Activated CD4-positive, alpha-beta T cell treated with anti-CD3 and anti-CD28 coated beads for 1 hour (primary cell): ENCODE results near the gene HPCA.

ENCODE experiments used
- DNase-seq: peaks from one replicate; pipeline ENCODE4 v3.0.0-alpha.2; 2020

Gene HPCA

DNA sequence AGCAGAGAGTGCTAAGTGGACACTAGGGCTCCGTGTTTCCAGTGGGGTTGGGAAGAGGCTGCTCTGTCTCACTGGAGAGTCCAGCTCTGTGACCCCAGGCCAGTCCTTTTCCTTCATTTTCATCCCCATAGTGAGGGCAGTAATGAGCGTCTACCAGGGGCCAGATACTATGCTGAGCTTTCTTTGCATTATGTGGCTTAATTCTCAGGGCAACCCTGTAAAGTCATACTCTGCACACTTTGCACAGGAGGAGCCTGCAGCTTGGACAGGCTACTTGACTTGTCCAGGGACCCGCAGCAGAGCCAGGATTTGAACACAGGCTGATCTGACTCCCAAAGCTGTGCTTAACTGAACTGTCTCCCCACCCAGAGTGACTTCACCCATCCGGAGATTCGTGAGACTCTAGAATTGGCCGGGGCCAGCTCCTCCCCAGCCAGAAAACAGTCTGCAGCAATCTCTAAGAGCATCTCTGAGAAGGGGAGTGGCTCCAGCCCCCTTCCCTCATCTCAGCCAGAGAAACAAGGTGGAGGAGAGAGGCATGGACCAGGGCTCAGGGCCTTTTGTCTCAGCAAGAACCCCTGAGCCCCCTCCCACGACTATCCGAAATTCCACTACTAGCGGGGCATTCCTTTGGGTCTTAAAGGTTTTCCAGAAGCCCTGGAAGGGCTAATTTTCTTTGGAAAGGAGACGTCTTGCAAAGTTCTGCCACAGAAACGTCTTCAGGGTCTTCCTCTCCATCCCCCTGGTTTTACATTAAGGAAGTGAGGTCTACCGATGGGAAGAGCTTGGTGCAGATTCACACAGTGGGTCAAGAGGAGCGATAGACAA, 14.7 kb upstream of the HPCA start:
- DNase-seq, result no peak

DNA sequence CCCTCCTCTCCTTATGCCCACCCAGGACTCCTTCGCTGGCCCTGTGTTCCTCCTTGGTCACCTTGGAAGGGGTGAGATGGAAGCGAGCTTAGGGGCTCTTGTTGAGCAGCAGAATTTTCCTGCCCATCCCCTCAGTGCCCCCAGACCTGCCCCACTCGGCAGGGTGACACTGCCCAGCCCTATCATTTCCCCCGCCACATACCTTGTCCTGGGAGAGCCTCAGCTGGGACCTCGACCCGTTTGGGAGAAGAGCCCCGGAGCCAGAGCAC, 14.2 kb upstream of the HPCA start:
- no peak for DNase-seq

DNA sequence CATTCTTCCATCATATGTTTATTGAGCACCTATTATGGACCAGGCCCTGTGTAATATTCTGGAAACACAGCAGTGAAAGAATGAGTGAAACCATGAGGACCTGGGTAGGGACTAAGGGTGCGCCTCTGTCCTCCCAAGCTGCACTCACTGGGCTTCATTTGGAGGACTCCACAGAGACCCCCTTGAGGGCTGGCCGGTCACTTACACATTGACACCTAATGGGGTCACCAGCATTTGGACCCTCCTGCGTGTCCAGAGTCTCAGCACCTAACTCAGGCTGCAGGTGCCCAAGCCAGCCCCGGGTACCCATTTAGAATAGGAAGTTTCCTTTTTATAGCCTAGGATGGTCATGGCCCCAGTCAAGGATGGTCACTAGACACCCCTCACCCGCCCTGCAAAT, 12.8 kb upstream of the HPCA start:
- no peak for DNase-seq

DNA sequence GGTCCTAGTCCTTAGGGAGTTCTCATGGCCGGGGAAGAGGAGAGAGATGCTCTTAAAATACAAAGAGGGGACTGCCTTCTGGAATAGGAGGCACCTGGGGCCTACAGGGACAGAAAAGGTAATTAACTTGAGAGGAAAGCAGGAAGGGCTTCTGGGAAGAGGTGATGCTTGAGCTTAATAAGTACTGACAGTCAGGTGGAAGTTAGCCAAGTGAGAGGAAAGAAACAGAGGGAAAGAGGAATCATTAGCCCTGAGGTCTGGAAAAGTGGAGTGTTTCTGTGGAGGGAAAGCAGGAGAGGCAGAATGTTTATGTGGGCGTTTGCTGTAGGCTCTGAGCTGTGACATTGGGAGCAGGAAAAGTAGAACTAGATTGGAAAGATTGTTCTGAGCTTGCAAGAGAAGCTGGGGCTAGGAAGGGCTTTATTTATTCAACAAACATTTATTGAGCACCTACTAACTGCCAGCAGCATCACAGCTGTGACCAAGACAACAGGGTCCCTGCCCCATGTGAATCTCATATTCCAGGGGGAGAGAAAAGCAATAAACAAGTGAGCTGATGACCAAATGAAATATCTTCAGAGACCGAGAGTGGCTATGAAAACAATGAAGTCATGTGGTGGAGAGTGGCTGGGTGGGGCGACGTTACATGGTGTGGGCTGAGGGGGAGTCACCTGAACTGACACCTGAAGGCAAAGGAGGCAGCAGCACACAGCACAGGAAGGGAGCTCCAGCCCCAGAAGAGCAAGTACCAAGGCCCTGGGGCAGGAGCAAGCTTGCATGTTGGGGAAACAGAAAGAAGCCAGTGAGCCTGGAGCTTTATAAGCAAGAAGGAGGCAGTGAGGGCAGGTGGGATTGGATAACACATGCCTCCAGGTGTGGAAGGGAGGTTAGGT, 11.2 kb upstream of the HPCA start:
- DNase-seq, result no peak

DNA sequence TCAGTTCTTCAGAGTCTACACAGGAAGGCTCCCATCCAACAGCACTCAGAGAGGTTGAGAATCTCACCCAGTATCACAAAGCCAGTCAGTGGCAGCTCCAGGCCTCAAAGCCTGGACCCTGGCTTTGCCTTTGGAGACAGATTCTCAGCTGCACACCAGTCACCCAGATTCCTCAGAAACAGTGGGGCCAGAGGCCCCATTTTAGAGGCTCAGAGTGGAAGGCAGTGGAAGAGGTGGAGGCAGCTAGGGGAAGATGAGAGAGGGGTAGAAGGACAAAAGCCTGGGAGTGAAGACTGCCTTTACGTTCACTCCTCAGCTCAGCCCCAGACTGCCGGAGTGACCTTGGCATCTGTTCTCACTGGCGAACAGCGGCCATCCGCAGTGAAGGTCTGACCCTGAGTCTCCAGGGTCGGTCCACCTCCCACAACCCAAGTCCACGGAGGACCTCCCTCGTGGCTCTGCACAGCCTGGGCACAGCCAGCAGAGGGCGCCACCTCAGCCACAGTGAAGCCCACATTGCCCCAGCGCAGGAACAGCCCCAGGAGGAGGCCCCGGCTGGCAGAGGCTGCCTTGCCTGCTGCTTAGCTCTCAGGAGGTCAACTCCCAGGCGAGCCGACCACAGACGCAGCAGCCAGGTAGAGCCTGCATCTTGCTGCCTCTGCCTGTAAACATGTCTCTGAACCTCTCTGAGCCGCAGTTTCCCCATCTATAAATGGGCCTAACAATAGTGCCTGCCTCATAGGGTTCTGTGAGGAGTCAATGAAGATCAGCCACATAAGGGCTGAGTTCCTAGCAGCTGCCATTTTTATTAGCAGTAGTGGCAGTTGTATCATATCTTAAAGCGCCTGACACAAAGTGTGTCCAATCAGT, 9.7 kb upstream of the HPCA start:
- no peak for DNase-seq

DNA sequence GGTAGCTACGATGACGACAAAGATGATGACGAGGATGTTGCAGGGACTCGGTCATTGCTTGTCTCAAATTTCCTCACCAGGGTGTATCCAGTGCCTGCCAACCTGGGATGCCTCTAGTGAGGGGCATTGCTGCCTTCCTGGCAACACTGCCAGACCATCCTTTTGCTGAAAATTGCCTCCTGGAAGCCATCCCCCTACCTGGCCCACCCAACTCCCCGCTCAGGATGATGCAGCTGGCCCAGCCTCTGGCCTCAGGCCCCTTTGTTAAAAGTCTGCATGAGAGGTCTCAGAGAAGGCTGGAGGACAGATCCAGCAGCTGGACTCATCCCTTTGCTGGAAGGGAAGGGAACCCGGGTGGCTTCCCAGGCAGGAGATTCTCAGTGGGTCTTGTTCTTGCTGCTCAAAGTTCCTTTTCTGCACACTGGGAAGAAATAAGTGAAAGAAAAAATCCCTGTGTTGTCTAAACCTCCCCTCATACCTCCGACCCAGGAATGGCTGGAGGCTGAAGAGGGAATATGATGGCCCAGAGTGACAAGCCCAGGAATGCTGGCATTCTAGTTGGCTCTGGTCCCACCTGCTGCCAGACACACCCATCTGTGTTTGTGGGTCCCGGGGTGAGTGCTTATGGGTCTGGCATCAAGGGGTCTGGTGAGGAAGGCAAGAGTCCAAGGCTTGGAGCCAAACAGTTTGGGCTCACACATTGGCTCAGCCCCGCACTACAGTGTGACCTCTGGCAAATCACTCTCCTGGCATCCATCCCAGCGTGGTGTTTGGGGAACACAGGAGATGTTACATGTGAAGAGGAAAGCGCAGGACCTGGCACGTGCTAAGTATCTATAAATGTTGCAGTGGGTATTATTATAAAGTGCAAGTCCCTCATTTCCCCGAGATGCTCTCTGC, 8.8 kb upstream of the HPCA start:
- no peak for DNase-seq

DNA sequence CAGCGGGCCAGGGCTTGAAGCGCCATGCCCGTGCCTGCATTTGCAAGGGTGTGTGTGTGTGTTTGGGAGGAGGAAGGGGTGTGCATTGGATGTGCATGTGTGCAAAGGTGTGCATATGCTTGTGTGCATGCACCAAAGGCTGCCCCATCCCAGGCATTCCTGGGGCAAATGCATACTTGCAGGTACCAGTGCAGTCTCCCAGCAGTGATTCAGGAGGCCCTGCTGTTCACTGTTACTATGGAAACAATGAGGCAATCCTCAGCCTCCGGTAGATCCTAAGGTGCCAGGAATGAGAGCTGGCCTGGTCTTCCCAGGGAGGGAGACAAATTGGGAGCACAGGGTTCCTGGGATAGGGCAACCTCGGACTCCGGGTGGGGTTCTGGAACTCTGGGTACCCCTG, 8.1 kb upstream of the HPCA start:
- no peak for DNase-seq

DNA sequence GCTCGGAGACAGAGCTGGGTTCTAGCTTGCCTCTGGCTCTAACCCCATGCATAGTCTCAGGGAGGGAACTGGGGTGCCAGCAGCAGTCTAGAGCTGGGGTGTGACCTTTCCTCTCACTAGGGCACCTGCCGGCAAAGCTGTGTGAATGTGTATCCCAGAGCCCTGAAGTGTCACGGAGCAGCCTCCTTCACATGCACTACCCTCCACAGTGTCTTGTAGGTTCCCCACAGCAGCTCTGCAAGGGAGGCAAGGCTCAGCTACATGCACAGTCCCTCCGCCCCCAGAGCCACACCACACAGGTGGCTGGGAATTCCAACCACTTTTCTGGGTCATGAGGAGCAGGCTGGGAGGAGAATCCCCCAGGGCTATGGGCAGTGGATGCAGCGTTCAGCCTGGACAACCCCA, 7.7 kb upstream of the HPCA start:
- DNase-seq, result no peak

DNA sequence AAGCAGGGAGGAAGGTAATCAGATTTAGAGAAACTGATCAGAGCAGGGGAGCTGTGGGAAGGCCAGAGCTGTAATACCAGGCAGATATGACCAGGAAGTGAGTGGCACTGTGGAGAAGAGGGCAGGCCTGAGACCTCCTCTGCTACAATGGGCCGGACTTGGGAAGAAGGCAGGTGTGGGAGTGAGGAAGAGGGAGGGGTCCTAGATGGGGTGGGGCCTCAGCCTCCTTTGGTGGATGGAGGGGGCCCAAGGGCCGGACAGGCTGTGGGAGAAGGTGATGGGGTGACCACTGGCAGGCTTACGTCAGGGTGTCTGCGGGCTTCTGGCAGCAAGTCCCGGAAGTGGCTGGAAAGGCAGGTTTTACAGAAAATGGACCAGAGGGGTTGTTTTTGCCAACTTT, 5.0 kb upstream of the HPCA start:
- no peak for DNase-seq

DNA sequence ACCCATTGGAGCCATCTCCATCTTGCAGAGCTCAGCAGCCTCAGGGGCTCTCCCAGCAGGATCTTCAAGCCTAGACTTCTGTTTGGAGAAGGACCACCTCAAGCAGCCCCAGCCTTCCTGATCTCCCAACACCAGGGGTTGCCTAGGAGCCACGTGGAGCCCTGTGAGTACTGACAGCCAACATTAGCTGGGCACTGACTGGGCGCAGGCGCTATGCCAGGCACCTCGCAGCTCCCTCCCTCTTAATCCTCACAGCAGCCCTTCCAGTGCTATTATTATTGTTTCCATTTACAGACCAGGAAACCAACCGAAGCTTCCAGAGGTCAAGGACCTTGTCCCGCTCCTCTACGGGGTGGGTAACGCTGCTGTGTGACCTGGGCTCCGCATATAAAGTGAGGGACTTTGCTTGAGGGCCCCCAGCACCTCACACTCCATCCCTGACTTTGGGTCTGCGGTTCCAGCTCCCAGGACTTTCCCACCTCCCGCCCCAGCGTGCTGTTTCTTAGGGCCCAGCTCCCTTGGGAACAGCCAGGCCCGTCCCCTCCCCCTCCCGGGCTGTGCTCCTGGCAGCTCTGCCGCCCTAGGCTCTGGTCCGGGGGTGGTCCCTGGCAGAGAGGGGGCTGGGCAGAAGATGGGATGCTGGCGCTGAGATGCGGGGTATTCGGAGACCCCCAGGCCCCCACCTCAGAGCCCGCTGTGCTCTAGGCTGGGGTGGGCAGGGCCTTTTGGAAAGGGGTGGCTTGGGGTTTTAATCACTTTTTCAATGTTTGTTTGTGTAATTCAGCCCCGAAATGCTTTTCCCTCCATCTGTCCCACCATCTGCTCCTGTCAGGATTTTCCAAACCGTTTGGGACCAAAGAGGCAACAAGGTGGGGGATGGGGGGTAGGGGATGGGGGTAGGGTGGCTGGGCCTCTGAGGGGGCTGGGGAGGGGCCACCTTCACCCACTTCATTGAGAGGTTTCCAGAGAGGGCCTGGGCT, 4.1 kb upstream of the HPCA start:
- DNase-seq, result no peak

DNA sequence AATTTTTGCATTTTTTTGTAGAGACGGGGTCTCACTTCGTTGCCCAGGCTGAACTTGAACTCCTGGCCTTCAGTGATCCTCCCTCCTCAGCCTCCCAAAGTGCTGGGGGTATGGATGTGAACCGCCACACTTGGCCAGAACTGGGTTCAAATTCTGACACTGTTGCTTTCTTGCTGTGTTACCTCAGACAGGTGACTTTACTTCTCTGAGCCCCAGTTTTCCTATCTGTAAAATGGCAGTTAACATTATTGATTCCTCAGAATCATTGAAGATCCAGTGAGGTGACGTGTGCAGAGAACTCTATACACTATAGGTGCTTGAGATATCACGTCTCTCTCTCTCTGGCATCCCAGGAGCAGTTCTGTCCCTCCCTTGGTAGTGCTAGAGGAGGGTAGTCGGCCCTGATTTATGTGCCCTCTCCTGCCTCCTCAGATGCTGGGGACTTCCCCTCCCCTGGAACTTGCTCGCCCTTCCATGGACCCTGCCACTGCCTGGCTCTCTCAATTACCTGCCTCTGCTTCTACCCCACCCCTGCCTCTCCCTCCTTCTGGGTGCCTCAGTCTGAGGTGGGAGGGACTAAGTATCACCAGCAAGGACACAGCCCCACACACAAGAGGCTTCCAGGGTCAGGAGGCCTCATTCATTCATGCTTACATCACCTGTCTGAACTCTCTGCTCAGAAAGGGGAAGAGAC, 2.8 kb upstream of the HPCA start:
- no peak for DNase-seq

DNA sequence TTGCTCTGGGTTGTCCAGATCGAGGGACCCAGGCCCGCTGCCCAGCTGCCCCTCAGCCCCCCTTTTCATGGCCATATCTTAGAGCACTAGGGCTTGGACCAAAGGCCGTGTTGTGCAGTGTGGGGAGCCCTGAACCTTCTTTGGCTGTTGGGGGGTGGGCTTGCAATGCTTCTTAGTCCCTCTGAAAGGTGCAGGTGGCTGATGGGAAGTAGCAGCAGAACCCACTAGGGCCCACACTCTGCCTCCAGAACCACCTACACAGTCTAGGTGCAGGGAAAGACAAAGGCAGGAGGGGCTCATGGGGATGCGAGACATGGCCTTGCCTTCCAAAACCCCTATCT, 2.3 kb upstream of the HPCA start:
- no peak for DNase-seq

DNA sequence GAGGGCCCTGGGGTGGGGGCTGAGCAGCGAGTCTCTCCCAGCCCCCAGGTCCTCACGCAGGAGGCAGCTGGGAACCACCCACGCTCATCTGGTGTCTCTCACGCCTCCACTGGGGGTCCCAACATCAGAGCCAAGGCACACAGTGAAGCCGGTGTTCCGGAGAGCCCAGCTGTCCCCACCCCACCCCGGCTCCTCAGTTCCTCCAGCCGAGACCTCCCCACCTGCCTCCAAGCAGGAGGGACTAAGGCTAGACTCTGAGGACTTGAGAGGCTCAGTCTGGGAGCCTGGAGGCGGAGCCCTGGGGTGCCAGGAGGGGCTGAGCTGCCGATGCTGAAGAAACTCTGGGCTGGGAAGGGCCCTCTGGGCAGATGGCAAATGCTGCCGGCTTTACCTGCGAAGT, 1.6 kb upstream of the HPCA start:
- no peak for DNase-seq

DNA sequence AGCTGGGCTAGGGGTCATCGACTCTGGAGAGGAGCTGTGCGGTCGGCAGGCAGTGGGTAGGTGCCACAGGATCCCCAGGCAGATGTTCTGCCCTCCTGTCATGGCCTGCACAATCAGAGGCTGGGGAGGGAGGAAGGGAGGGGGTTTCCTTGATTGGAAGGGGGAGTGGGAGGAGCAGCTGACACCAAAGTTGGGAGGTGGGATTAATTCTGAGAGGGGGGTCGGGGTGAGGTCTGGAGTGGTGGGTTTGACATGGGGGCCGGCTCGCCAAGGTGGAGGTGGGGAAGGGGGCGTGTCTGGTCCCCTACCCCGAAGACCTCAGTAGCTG, 651 bp upstream of the HPCA start:
- no peak for DNase-seq

DNA sequence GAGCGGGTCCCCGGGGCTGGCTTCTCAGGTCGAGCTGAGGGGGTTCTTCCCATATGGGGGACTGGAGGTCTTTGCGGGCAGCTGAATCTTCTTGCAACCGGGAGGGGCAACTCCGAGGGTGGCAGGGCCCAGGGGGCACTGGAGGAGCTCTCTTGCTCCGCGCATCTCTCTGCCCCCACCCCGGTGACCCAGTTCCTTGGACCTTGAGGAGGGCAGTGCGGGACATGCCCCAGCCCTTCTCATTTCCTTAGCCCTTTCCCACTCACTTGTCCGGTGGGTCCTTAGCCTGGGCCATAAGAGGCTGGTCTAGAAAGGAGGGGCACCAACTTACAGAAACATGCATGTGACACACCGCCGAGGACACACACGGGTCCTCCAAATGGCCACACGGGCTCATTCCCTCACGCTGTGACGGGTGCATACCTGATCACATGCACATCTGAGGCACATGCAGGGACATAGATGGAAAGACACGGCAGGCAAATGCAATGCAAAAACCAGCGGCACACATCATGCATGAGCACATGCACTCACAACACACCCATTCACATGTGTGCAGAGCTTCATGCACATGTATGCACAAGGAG, 630 bp downstream of the HPCA start:
- DNase-seq, result no peak

DNA sequence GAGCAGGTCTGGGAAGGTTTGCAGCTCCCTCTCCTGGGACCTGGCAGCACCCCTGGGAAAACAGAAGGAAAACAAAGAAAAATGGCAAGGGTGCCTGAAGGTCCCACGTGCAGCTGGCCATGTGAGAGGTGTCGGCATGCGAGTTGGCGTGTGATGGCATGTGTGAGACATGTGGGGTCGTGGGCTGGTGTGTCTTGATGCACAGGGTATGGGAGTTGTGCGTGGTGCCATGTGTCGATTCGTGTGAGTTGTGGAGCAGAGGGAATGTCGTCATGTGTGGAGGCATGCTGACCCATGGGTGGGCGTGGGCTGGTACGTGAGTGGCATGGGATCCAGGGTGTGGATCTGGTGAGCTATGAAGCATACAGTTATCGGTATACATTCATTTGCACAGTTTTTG, 1.3 kb downstream of the HPCA start:
- DNase-seq, result no peak

DNA sequence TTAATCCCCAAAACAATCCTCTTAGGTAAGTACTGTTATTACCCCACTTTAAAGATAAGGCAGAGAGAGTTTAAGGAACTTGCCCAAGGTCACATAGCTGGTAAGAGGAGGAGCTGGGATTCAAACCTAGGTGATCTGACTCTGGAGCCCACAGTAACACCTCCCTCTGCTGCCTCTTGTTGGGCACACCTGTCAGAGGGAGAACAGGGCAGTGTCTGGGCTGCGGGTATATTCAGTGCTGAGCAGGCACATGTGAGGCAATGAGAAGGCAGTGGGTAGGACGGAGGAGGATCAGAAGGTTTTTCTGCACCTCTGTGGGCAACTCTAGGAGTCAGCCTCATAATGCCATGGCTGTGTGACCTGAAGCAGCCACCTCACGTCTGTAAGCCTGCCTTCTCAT, 1.8 kb downstream of the HPCA start:
- DNase-seq, result no peak

DNA sequence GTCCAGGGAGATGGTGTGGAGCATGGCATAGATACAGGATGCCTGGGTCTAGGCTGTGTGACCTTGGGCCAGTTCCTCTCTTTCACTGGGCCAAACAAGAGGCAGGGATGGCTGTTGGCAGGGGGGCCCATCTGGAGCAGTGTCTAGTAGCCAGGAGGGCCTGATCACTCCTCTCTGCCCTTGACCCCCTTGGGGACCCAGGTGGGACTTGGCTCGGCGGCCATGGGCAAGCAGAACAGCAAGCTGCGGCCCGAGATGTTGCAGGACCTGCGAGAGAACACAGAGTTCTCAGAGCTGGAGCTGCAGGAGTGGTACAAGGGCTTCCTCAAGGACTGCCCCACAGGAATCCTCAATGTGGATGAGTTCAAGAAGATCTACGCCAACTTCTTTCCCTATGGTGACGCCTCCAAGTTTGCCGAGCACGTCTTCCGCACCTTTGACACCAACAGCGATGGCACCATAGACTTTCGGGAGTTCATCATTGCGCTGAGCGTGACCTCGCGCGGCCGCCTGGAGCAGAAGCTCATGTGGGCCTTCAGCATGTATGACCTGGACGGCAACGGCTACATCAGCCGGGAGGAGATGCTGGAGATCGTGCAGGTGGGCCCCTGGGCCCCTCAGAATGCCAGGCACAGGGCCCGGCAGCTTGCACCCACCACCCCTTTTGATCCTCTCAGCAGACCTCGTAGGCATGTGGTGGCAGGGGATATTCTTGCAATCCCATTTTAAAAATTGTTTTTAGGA, 2.6 kb downstream of the HPCA start:
- DNase-seq, result no peak

DNA sequence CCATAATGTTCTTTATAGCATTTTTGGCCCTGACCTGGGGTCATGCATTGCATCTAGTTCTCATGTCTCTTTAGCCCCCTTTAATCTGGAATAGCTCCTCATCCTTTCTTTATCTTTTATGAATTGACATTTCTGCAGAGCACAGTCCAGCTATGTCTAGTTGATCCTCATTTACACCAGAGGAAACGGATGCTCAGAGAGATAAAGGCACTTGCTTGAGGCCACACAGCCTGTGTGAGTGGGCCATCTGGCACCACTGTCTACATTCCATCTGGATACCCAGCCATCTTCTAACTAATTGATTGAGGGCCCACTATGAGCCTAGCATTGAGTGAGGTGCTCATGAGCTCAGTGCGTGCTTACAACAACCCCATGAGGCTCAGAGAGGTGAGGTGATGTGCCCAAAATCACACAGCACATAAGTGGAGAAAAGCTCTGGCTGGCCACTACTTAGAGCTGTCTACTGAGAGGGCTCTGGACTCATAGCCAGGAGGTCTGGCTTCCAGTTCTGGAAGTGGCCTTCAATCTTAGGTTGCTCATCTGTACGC, 3.5 kb downstream of the HPCA start:
- DNase-seq, result no peak
